Activated CD4-positive, CD25-positive, alpha-beta regulatory T cell treated with anti-CD3 and anti-CD28 coated beads, Interleukin-2, amount 50 U/mL, for 24 hours (primary cell): ENCODE results near the gene CLDN15.

Source experiments
- ATAC-seq, 2 donors: fragments of 150-1000 bp; cut with Tn5 transposase; one replicate each; pipeline ENCODE4 v1.10.0; 2021; ENCODE audit warnings: mild to moderate bottlenecking in 1 of 2, moderate library complexity in 1 of 2

The CLDN15 gene

DNA sequence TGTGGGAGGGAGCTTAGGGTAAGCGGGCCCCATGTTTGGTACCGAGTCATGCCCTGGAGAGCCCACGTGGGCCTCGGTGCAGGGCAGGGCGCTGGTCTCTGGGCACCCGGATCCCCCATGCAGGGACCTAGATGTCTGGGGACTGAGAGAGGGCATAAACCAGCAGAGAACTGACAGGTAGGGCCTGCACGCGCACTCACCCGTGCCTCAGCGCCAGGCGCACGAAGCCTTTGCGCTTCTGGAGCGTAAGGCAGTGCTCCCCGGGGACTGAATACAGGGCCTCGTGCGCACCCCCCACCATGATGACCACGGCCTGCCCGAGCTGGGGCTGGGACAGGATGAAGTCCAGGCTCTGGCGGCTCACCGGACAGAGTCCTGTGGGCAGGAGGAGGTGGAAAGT lies 39.6 kb downstream of the CLDN15 start:
- ATAC-seq = no peak

DNA sequence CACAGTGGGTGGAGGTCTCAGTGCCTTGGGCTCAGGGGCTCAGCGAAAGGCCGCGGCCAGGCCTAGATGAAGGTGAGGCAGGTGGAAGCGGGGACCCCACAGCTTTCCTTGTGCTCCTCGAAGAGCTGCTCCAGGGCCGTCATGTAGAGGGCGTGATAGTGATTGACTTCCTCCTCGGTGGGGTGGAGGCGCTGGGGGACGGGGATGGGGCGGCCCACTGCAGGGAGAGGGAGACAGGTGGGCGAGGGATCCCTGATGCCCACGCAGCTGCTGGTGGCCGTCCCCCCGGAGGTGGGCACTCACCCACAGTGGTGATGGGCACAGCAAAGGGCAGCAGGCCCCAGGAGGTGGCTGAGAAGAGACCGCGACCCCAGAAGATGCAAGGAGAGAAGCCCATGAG lies 41.7 kb downstream of the CLDN15 start:
- no peak for ATAC-seq

DNA sequence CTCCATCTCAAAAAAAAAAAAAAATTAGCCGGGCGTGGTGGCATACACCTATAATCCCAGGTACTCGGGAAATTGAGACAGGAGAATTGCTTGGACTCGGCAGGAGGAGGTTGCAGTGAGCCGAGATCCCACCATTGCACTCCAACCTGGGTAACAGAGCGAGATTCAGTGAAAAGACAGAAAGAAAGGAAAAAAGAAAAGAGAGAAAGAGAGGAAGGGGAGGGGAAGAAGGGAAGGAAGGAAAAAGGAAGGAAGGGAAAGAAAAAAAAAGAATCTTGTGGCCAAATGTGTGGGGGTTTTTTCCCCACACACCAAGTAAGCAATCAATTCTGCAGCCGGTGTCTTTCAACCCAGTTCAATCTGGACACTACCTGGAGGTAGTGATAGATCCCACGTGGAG lies 48.5 kb downstream of the CLDN15 start:
- no peak for ATAC-seq

- no peak for ATAC-seq
Measured at GRCh38 chr7:101186844-101187428, 50.7 kb downstream of the CLDN15 start.

GRCh38 chr7:101186194-101186593 lies 51.4 kb downstream of the CLDN15 start:
- no peak for ATAC-seq

- no peak for ATAC-seq
Measured at GRCh38 chr7:101185258-101185839, 52.3 kb downstream of the CLDN15 start.
